ENCODE results near the gene AP3S2. TPM values are rescaled to one million over a fixed set of nuclear protein-coding genes. Genes with fewer than 3 reads are reported as not detected.

AP3S2 gene
- total and polyA plus RNA-seq, 2 donors (not counting 1 experiment from before 2014, with no cell fraction given) = 11.3 to 32.3 TPM

GRCh38 chr15:89830639-89831038, 63.2 kb downstream of the AP3S2 start:
- DNase-seq (no peak), ATAC-seq (ENCODE audit: low read depth) (no peak)
- peaks cover 1% of the 10 kb centered on the region for H3K4me1 Mint-ChIP-seq
- Histone ChIP-seq H3K4me2 (replicated peaks; ENCODE audit: low read depth, low read length, poor library complexity, severe bottlenecking) (no peak overlapping the region), H3K4me3 (ENCODE audit: control extremely low read depth in 1 of 5, extremely low read depth in 1 of 5, insufficient read depth in 1 of 5, low read depth in 2 of 5, low read length in 4 of 5) (no peak overlapping the region), H2AFZ (ENCODE audit: insufficient read depth, low read depth, low read length, poor library complexity, severe bottlenecking) (no peak overlapping the region), H3K27me3 (replicated peaks in 1 of 4; ENCODE audit: control extremely low read depth in 1 of 4, control insufficient read depth in 3 of 4, insufficient read depth in 4 of 4, low read length in 3 of 4) (no peaks in the 10 kb centered on the region), H3K9me3 (ENCODE audit: control extremely low read depth in 1 of 3, control insufficient read depth in 2 of 3, insufficient read depth in 1 of 3, low read length in 2 of 3) (no peaks in the 10 kb centered on the region), H3K27ac (ENCODE audit: low read length in 2 of 2) (no peak overlapping the region), H3K36me3 (replicated peaks in 1 of 2; ENCODE audit: control extremely low read depth in 1 of 2, control insufficient read depth in 1 of 2, extremely low read depth in 1 of 2, insufficient read depth in 2 of 2, low read length in 1 of 2) (peaks cover 0 to 20% of the 10 kb centered on the region in 2 experiments), H3K79me2 (ENCODE audit: control insufficient read depth, insufficient read depth, low read length) (no peaks in the 10 kb centered on the region), H4K20me1 (ENCODE audit: control insufficient read depth, insufficient read depth, low read length, poor library complexity, severe bottlenecking) (no peaks in the 10 kb centered on the region), H3K9ac (ENCODE audit: low read length) (no peak overlapping the region), H3K4me1 (ENCODE audit: control insufficient read depth in 2 of 2, insufficient read depth in 2 of 2, low read length in 2 of 2) (peaks cover 0 to 2% of the 10 kb centered on the region in 2 donors)
- POLR2A ChIA-PET = no interaction called here
- intact Hi-C loops (cut with micrococcal nuclease) = loop anchor here (10.0 kb wide), 1 partner anchor 66 kb away; no protein-coding TSS in a partner anchor
- no peak for TF ChIP-seq EZH2 (IDR thresholded peaks at IDR 0.05; ENCODE audit: borderline replicate concordance, insufficient read depth, low read depth, low read length, poor library complexity, severe bottlenecking)
- no peak overlapping the region for H3K27ac Mint-ChIP-seq
- H3K27me3 Mint-ChIP-seq = no peaks in the 10 kb centered on the region
- CTCF ChIA-PET = no interaction called here
- H3K4me3 Mint-ChIP-seq = no peak overlapping the region
- no peaks in the 10 kb centered on the region for H3K9me3 Mint-ChIP-seq (ENCODE audit: insufficient read depth)
- WGBS (ENCODE audit: insufficient coverage) = 97% methylated on average over 8 of the region's 12 CpGs

GRCh38 chr15:89829616-89830440, 64.0 kb downstream of the AP3S2 start:
- TF ChIP-seq CTCF (IDR thresholded peaks at IDR 0.05) = no peak
- TF ChIP-seq EZH2 (IDR thresholded peaks at IDR 0.05; ENCODE audit: borderline replicate concordance, insufficient read depth, low read depth, low read length, poor library complexity, severe bottlenecking) = no peak
- Histone ChIP-seq H3K9ac (ENCODE audit: low read length) (no peak overlapping the region), H4K20me1 (ENCODE audit: control insufficient read depth, insufficient read depth, low read length, poor library complexity, severe bottlenecking) (no peaks in the 10 kb centered on the region), H3K4me1 (ENCODE audit: control insufficient read depth in 2 of 2, insufficient read depth in 2 of 2, low read length in 2 of 2) (peaks cover 6 to 10% of the 10 kb centered on the region in 2 donors), H3K4me3 (ENCODE audit: control extremely low read depth in 1 of 5, extremely low read depth in 1 of 5, insufficient read depth in 1 of 5, low read depth in 2 of 5, low read length in 4 of 5) (no peak overlapping the region), H2AFZ (ENCODE audit: insufficient read depth, low read depth, low read length, poor library complexity, severe bottlenecking) (no peak overlapping the region), H3K4me2 (replicated peaks; ENCODE audit: low read depth, low read length, poor library complexity, severe bottlenecking) (no peak overlapping the region), H3K36me3 (replicated peaks in 1 of 2; ENCODE audit: control extremely low read depth in 1 of 2, control insufficient read depth in 1 of 2, extremely low read depth in 1 of 2, insufficient read depth in 2 of 2, low read length in 1 of 2) (peaks cover 0 to 14% of the 10 kb centered on the region in 2 experiments), H3K27me3 (replicated peaks in 1 of 4; ENCODE audit: control extremely low read depth in 1 of 4, control insufficient read depth in 3 of 4, insufficient read depth in 4 of 4, low read length in 3 of 4) (no peaks in the 10 kb centered on the region), H3K27ac (ENCODE audit: low read length in 2 of 2) (no peak overlapping the region), H3K9me3 (ENCODE audit: control extremely low read depth in 1 of 3, control insufficient read depth in 2 of 3, insufficient read depth in 1 of 3, low read length in 2 of 3) (no peaks in the 10 kb centered on the region), H3K79me2 (ENCODE audit: control insufficient read depth, insufficient read depth, low read length) (no peaks in the 10 kb centered on the region)
- ATAC-seq (ENCODE audit: low read depth) = no peak
- 90% methylated on average over 17 of the region's 17 CpGs for WGBS (ENCODE audit: insufficient coverage)
- DNase-seq = no peak
- ChIA-PET POLR2A (no interaction called here), CTCF (no interaction called here)
- intact Hi-C loops (cut with micrococcal nuclease) = loop anchor here (10.0 kb wide), 1 partner anchor 65 kb away; no protein-coding TSS in a partner anchor
- Mint-ChIP-seq H3K27ac (no peak overlapping the region), H3K4me3 (no peak overlapping the region), H3K4me1 (peaks cover 9% of the 10 kb centered on the region), H3K27me3 (no peaks in the 10 kb centered on the region), H3K9me3 (ENCODE audit: insufficient read depth) (no peaks in the 10 kb centered on the region)

All from B cell (primary cell).